H9 (cell line): ENCODE data around the gene NUDT21. TPM values are rescaled to one million over a fixed set of nuclear protein-coding genes. Genes with fewer than 3 reads are reported as not detected.

ENCODE experiments used
- DNase-seq: peaks from one replicate; pipeline ENCODE4 v3.0.0-alpha.2; 2017
- H2AFZ ChIP-seq: one replicate; pipeline ENCODE4 v1.6.1; 2013; ENCODE audit warnings: mild to moderate bottlenecking, low read length, control low read depth, moderate library complexity
- H2AK5ac ChIP-seq: 2 replicates; pipeline ENCODE4 v1.6.1; 2013; ENCODE audit warnings: low read length, control low read depth, mixed read lengths; ENCODE audit not compliant: insufficient read length
- H2BK120ac ChIP-seq: one replicate; pipeline ENCODE4 v1.6.1; 2013; ENCODE audit warnings: low read depth, mild to moderate bottlenecking, low read length, control low read depth, inconsistent platforms; ENCODE audit not compliant: poor library complexity, severe bottlenecking
- H2BK12ac ChIP-seq: 2 replicates; pipeline ENCODE4 v1.6.1; 2013; ENCODE audit warnings: low read length, control low read depth, mixed read lengths, low read depth; ENCODE audit not compliant: insufficient read length
- H2BK15ac ChIP-seq: 2 replicates; pipeline ENCODE4 v1.6.1; 2013; ENCODE audit warnings: low read depth, low read length, control low read depth
- H2BK20ac ChIP-seq: one replicate; pipeline ENCODE4 v1.6.1; 2013; ENCODE audit warnings: low read depth, mild to moderate bottlenecking, low read length, control low read depth, inconsistent platforms; ENCODE audit not compliant: poor library complexity, severe bottlenecking
- H2BK5ac ChIP-seq: 2 replicates; pipeline ENCODE4 v1.6.1; 2013; ENCODE audit warnings: low read length, control low read depth, mixed read lengths; ENCODE audit not compliant: insufficient read length
- H3K14ac ChIP-seq: 2 replicates; pipeline ENCODE4 v1.6.1; 2013; ENCODE audit warnings: low read length, control low read depth; ENCODE audit not compliant: insufficient read depth
- H3K18ac ChIP-seq: 2 replicates; pipeline ENCODE4 v1.6.1; 2013; ENCODE audit warnings: low read depth, mild to moderate bottlenecking, mixed read lengths, low read length, control low read depth; ENCODE audit not compliant: insufficient read length
- H3K23ac ChIP-seq: 2 replicates; pipeline ENCODE4 v1.6.1; 2013; ENCODE audit warnings: low read length, control low read depth, mixed read lengths, low read depth; ENCODE audit not compliant: insufficient read length
- H3K23me2 ChIP-seq: 2 replicates; pipeline ENCODE4 v1.6.1; 2013; ENCODE audit warnings: low read depth, mild to moderate bottlenecking, mixed read lengths, low read length, control low read depth; ENCODE audit not compliant: insufficient read length, poor library complexity, severe bottlenecking
- H3K27ac ChIP-seq: 2 replicates; pipeline ENCODE4 v1.5.1; 2013; ENCODE audit warnings: low read length, control low read depth, mixed read lengths, low read depth; ENCODE audit not compliant: insufficient read length
- H3K27me3 ChIP-seq: 2 replicates; pipeline ENCODE4 v1.6.1; 2013; ENCODE audit warnings: low read length, control low read depth, inconsistent platforms; ENCODE audit not compliant: insufficient read depth
- H3K4ac ChIP-seq: 2 replicates; pipeline ENCODE4 v1.6.1; 2013; ENCODE audit warnings: low read depth, mild to moderate bottlenecking, control low read depth, inconsistent platforms, low read length, moderate library complexity
- H3K4me1 ChIP-seq: 2 replicates; pipeline ENCODE4 v1.6.1; 2013; ENCODE audit warnings: low read length, control low read depth, inconsistent platforms; ENCODE audit not compliant: insufficient read depth
- H3K4me2 ChIP-seq: 2 replicates; pipeline ENCODE4 v1.6.1; 2013; ENCODE audit warnings: low read length, control low read depth, mixed read lengths; ENCODE audit not compliant: insufficient read length, insufficient read depth
- H3K56ac ChIP-seq: 2 replicates; pipeline ENCODE4 v1.6.1; 2013; ENCODE audit warnings: low read depth, mild to moderate bottlenecking, mixed read lengths, low read length, control low read depth; ENCODE audit not compliant: insufficient read length
- H3K79me1 ChIP-seq: 2 replicates; pipeline ENCODE4 v1.6.1; 2013; ENCODE audit warnings: low read depth, mild to moderate bottlenecking, moderate library complexity, low read length, control low read depth, inconsistent platforms; ENCODE audit not compliant: insufficient read depth, poor library complexity, severe bottlenecking
- H3K79me2 ChIP-seq: 2 replicates; pipeline ENCODE4 v1.6.1; 2013; ENCODE audit warnings: low read length, control low read depth, inconsistent platforms; ENCODE audit not compliant: insufficient read depth
- H3K9ac ChIP-seq: 2 replicates; pipeline ENCODE4 v1.6.1; 2013; ENCODE audit warnings: low read length, control low read depth, mixed read lengths; ENCODE audit not compliant: insufficient read length; ENCODE audit errors: extremely low read depth
- H3K9me3 ChIP-seq: one replicate; pipeline ENCODE4 v1.6.1; 2013; ENCODE audit warnings: low read depth, low read length, inconsistent platforms; ENCODE audit not compliant: control insufficient read depth
- H3T11ph ChIP-seq: one replicate; pipeline ENCODE4 v1.6.1; 2013; ENCODE audit warnings: mild to moderate bottlenecking, low read length, control low read depth, inconsistent platforms
- H4K20me1 ChIP-seq: one replicate; pipeline ENCODE4 v1.6.1; 2013; ENCODE audit not compliant: control insufficient read depth, insufficient read length, insufficient read depth
- H4K5ac ChIP-seq: 2 replicates; pipeline ENCODE4 v1.6.1; 2013; ENCODE audit warnings: low read depth, mild to moderate bottlenecking, mixed read lengths, low read length, control low read depth; ENCODE audit not compliant: insufficient read length
- H4K8ac ChIP-seq: replicated peaks from 2 replicates; pipeline ENCODE4 v1.6.1; 2013; ENCODE audit warnings: low read length, control low read depth, mixed read lengths, low read depth; ENCODE audit not compliant: insufficient read length
- H4K91ac ChIP-seq: 2 replicates; pipeline ENCODE4 v1.6.1; 2013; ENCODE audit warnings: low read depth, mild to moderate bottlenecking, moderate library complexity, mixed read lengths, low read length, control low read depth; ENCODE audit not compliant: insufficient read length
- H3K27ac Mint-ChIP-seq, 3 experiments: 2 replicates in 2 of 3; 3 replicates in 1 of 3; pipeline ENCODE4 v1.8.0; 2020 to 2021; ENCODE audit warnings: mixed read lengths in 3 of 3, mild to moderate bottlenecking in 1 of 3, moderate library complexity in 1 of 3
- H3K27me3 Mint-ChIP-seq: 2 replicates; pipeline ENCODE4 v1.8.0; 2021; ENCODE audit warnings: low read depth, mild to moderate bottlenecking, moderate library complexity, mixed read lengths
- H3K36me3 Mint-ChIP-seq, 3 experiments: 2 replicates in 2 of 3; 3 replicates in 1 of 3; pipeline ENCODE4 v1.8.0; 2020 to 2021; ENCODE audit warnings: low read depth in 3 of 3, mixed read lengths in 3 of 3; ENCODE audit not compliant: insufficient read depth in 1 of 3
- H3K4me1 Mint-ChIP-seq, 2 experiments: 2 replicates each; pipeline ENCODE4 v1.8.0; 2020; ENCODE audit warnings: mixed read lengths in 2 of 2
- H3K4me3 Mint-ChIP-seq, 2 experiments: 2 replicates in 1 of 2; 3 replicates in 1 of 2; pipeline ENCODE4 v1.8.0; 2020 to 2021; ENCODE audit warnings: mild to moderate bottlenecking in 2 of 2, mixed read lengths in 2 of 2, moderate library complexity in 1 of 2
- H3K9me3 Mint-ChIP-seq, 2 experiments: 2 replicates in 1 of 2; 3 replicates in 1 of 2; pipeline ENCODE4 v1.8.0; 2020; ENCODE audit warnings: mild to moderate bottlenecking in 2 of 2, mixed read lengths in 2 of 2, moderate library complexity in 1 of 2
- CTCF ChIP-seq: fragments of 200-600 bp; sonication (generic); conservative IDR thresholded peaks from 3 replicates; pipeline ENCODE4 v1.8.0; 2021; ENCODE audit warnings: antibody characterized with exemption, mild to moderate bottlenecking
- WGBS: extraction: QIAGEN DNeasy Blood & Tissue Kit; methylation state at CpG from one replicate; pipeline ENCODE4 v1.1.7; 2013; ENCODE audit warnings: missing lambda C conversion rate, low lambda C conversion rate, mixed read lengths; ENCODE audit not compliant: insufficient read length; ENCODE audit errors: extremely low coverage; 5-methylcytosine and 5-hydroxymethylcytosine counted together
- total RNA-seq: library from RNA; stranded (reverse); gene quantifications from 2 replicates; pipeline ENCODE4 v1.2.1, GENCODE V29; 2021

The NUDT21 gene
- total RNA-seq, 1 experiment from 2014 or later: 276 TPM

GRCh38 chr16:56450275-56450985 is 702 bp downstream of the NUDT21 start:
- Mint-ChIP-seq H3K9me3 (no peaks in the 10 kb centered on the region; a peak in 1 of 5 replicates), H3K27ac (peak overlapping the region; percentile 94 to 99 (median 97); a peak in 6 of 7 replicates), H3K27me3 (no peaks in the 10 kb centered on the region), H3K4me3 (peak overlapping the region; percentile 96 to 99), H3K4me1 (peaks cover 17 to 23% of the 10 kb centered on the region in 2 experiments), H3K36me3 (peaks cover 20 to 47% (median 43%) of the 10 kb centered on the region in 3 experiments)
- no peak overlapping the region for H2BK120ac ChIP-seq
- H3K79me1 ChIP-seq: peaks cover 9% of the 10 kb centered on the region
- H3K4me2 ChIP-seq: peak overlapping the region; percentile 94
- H2AFZ ChIP-seq: no peak overlapping the region
- no peak overlapping the region for H3T11ph ChIP-seq
- H3K18ac ChIP-seq: peak overlapping the region; percentile 84
- no peak overlapping the region for H4K5ac ChIP-seq
- H3K23ac ChIP-seq: no peak overlapping the region
- H3K27ac ChIP-seq: no peak overlapping the region
- H2BK15ac ChIP-seq: no peak overlapping the region
- H4K20me1 ChIP-seq: no peaks in the 10 kb centered on the region
- no peaks in the 10 kb centered on the region for H3K27me3 ChIP-seq
- peak overlapping the region; percentile 95 for H3K9ac ChIP-seq
- H4K8ac ChIP-seq: no peak overlapping the region
- H3K79me2 ChIP-seq: peaks cover 34% of the 10 kb centered on the region
- no peak overlapping the region for H2BK12ac ChIP-seq
- H2AK5ac ChIP-seq: no peak overlapping the region
- no peak overlapping the region for H2BK5ac ChIP-seq
- no CpG with 5 or more reads among the region's 18 CpGs for WGBS
- DNase-seq: no peak
- no peak for TF ChIP-seq CTCF
- no peak overlapping the region for H2BK20ac ChIP-seq
- H3K9me3 ChIP-seq: no peaks in the 10 kb centered on the region
- peaks cover 5% of the 10 kb centered on the region; the same call in 1 of the 2 replicates for H3K4me1 ChIP-seq
- H3K14ac ChIP-seq: peak overlapping the region; percentile 93
- H3K4ac ChIP-seq: no peak overlapping the region
- no peak overlapping the region for H4K91ac ChIP-seq
- H3K23me2 ChIP-seq: peaks cover 14% of the 10 kb centered on the region
- no peak overlapping the region for H3K56ac ChIP-seq
